Hypothalamus (tissue), 51 donors: ENCODE results near the gene TSLP.

ENCODE experiments used
- DNase-seq, 51 donors: peaks; one replicate each; lab custom pipeline; 2025; lab: John Stamatoyannopoulos, UW

TSLP gene

DNA sequence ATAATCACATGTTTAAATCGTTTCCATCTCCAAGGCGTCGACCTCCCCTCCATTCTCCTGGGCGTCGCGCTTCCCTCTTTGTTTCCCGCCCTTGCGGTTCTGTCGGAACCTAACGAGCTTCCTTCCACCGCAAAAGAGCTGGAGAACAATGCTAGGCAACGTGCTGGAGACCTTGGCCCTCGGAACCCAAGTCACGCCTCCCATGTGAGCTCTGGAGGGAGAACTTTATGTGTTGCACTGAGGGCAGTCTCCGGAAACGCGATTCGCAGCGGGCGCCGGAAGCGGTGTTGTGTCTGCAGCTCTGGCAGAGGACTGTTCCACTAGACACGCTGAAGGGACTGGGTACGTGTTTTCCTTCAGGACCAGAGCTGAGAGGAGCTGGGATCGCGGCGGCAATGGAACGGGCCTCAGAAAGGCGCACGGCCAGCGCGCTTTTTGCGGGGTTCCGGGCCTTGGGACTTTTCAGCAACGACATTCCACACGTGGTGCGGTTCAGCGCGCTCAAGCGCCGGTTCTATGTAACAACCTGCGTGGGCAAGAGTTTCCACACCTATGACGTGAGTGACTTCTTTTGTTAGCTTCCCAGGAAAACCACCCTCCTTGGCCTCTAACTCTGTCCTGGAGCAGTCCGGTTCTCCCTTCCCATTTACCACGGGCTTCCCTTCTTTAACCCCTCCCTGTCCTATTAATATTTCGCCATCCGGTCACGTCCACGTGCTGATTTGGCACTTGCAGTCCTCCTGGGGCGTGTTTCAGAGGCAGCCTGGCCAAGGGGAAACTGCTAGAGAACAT, 20.7 kb downstream of the TSLP start, which contains the start of gene WDR36:
Gene WDR36 (plus strand): TSS at position 287 of the 792 bp plus-strand sequence. CDS start 109 bp downstream, at position 396.
- DNase-seq, result peak; percentile 40 to 96 (median 81)

DNA sequence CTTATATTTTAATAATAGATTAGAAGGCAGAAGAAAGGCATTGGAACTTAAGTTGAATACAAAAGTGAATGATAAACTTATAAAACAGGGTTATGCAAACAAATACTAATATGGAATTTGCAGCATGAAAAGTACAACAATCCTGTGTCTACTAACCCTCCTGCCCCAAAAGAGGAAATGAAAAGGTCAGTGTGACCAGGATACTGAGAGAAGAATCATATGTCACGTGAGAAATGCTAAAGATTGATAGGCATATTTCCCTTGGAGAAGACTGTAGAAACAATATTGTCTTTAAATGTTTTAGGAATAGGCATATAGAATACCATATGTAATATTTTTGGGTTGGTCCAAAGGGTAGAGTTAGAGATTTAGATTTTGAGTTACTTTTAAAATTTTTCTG, 24.5 kb downstream of the TSLP start:
- DNase-seq, result no peak

DNA sequence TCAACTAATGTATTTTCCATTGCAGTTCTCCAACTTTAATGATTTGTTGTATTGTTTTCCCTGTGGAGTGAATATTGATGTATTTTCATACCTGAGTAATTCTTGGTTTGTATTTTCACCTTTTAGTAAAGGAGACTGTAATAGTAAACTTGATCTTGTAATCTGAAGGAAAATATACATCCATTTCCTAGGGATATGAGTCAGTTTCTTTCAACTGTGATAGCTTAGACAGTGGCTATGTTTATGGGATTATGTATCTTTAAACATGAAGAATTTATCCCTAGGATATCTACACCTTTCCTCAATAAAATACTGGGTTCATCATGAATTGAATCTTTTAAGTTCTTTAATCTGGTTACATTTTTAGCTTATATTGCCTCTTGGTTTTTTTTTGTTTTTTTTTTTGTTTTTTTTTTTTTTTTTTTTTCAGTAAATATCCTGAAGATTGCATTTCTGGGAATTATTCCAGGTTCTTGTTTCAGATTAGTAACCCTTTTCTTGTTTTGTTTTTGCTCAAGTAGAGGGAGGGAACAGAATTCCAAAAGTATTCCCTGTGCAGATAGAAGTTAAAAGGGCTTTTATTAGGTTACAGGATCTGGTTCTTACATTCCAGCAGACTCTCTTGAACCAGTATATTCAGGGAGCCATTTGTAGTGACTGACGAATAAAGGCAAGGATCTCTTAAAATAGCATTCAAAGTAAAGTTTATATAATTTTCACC, 27.7 kb downstream of the TSLP start:
- DNase-seq, result no peak

DNA sequence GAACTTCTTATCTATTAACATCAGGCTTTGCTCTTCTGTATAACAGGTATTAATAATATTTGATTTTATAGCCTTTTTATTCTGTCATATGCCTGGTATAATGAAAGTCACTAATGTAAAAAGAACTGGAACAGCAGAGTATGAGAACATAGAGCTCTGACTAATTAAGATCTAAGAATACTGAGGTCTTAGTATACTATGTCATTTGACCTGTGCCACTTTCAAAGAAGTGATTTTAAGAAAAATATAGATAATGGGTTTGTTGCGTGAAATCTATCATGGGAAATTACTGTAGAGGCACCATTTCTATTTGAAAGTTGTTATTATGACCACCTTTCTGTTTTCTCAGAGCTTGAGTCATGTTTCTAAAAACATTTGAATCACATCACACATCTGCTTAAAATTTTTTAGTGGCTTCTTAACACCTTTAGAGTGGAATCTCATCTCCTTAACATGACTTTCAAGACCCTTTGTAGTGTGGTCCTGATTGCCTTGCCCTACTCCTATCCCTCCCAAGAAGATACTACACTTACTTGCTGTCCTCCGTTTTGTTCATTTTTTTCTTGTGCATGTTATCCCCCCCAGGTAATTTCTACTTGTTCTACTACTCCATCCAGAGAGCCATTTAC, 34.9 kb downstream of the TSLP start:
- no peak for DNase-seq

DNA sequence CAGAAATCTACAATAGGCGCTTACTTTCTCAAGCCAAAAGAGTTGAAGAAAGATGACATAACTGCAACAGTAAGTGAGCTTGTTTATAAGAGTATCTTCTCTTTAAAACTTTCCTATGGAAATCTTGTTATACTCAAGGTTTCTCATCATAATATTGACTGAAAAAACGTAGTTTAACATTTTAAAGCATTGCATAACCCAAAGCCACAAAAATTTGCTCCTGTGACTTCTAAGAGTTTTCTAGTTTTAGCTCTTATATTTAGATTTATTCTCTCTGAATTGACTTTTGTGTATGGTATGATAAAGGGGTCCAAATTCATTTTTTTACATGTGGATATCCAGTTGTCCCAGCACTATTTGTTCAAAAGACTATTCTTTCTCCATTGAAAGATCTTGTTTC, 35.9 kb downstream of the TSLP start:
- no peak for DNase-seq

DNA sequence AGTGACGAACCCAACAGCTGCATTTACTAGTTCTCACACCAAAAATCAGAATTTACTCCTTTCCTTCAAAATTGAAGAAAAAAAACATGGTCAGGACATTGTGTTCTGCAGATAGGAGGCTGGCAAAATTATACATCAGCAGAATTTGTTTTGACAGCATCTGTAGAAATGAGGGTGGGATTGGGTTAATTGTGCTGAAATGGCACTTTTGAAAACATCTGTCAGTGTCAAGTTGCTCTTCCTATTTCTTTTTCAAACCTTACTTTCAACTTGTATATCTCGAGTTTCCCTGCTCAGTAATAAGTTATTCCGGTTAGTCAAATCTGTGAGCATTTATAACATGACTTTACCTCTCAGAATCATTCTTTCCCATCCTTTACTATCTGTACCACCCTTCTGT, 40.4 kb downstream of the TSLP start:
- DNase-seq, result no peak

DNA sequence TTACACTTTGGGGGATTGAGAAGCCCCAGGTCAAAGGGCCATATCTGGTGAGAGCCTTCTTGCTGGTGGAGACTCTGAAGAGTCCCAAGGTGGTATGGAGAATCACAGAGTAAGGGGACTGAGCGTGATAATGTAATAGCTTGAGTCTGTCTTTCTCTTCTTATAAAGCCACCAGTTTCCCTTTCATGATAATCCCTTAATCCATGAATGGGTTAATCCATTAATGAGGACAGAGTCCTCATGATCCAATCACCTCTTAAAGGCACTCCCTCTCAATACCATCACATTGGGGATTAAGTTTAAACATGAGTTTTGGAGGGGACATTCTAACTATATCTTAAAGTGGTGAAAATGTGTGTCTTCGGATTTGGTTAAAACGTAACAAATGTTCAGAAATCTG, 42.2 kb downstream of the TSLP start:
- DNase-seq, result no peak

DNA sequence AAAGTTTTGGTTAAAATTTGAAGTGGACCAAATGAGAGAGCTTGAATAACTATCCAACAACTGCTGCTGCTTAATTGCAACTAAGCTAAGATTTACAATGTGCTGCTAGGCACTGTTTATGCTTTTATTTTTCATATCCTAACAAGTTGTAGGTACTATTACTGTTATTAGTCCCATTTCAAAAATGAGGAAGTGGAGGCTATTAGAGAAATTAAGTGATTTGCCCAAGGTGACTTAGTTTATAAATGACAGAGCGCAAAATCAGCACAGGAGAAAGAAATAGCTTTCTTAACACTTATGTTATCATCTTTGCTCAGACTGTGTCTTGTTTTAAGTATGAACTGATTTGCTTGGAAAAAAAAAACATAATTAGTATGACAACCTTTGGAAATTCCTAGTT, 43.7 kb downstream of the TSLP start:
- no peak for DNase-seq

DNA sequence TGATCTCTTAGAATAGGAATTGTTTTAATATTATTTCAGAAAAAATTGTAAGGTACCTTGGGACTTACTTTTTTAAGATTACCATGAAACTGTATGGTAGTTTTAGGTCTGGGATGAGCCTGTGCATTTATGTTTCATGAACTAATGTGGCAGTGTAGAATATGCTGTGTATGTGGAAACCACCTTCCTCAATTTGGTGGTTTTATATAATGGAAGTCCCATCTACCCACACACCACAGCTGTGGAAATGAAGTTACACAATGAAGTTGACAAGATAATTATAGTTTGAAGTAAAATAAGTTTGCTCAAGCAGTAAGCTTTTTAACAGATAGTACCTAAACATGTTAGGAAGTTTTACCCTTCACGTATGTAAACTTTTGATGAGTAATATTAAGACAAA, 45.0 kb downstream of the TSLP start:
- no peak for DNase-seq

DNA sequence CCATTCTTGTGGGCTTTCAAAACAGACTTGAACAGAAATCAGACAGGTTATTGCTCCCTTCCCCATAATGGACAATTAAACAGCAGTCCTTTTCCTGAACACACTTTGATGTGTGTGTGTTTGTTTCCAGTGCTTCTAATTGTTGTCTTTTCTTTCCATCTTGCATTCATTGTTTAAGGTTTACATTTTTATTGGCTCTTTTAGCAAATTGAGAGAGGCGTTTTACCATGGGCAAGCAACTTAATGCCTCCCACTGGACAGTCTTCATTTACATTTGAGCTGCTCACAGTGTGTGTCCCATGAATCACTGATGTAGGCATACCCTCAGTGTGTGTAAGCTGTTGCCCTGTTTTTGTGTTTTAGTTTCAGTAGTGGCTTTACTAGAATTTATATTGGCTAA, 45.6 kb downstream of the TSLP start:
- DNase-seq, result no peak

DNA sequence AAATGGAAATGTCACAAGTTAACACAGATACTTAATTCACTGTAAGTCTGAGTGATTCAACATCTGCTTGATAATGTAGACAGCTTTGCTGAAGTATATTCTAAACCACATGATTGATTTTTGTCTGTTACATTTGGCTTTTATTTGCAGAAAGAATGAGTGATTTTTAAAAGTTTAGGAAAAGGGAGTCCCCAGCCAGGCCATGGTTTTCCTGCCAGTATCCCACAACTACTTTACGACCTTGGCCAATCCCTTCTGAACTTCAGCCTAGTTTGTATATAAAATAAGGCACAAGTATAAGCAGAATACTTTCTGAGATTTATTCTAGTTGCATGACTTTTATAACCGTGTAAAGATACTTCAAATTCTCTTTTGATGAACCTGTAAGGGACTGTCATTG, 47.7 kb downstream of the TSLP start:
- DNase-seq, result no peak

DNA sequence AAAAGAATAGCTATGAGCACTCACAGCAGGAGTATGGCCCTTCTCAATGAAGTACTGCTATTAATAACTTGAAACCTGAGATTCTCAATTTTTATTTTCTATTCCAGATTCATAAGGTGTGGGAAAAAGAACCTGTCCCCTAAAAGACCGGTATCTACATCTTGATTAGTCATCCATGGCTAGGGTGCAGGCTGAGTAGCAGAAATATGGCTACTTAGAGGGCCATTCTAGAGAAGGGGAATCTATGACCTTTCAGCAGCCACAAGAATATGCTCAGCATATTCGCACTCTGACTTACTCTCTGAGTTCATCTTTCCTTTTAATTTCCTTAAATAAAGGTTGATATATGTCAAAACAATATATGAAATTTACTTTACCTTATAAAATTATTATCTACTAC, 48.3 kb downstream of the TSLP start:
- no peak for DNase-seq

DNA sequence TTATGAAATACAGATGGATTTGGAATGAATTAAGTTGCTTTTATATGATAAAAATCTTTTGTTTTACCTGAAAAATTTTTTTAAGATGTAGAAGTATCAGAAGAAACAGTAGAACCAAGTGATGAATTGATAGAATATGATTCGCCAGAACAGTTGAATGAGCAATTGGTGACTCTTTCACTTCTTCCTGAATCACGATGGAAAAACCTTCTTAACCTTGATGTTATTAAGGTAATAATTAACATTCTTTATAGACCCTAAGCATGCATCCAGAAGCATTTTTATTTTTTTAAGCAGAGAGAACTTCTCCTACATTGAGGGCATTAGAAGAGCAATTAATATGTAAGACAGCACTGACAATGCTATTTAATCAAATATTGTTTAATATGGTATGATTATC, 49.4 kb downstream of the TSLP start:
- DNase-seq, result no peak

DNA sequence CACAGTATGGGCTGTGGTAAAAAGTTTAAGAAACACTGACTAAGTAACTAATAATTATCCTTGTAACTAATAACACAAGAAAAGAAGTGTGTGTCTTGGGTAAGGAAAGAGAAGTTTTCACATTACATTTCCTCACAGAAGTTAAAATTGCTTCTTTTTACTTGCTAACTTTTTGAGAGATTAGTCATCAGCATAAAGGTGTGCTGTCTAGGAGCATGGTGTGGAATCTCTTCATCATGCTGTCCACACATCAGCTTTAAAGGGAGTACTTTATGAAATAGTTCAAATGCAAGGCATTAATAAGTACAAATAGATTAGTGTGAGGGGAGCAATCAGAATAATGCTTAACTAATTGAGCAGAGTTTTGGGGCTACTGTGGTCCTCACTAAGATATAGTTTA, 50.4 kb downstream of the TSLP start:
- no peak for DNase-seq

DNA sequence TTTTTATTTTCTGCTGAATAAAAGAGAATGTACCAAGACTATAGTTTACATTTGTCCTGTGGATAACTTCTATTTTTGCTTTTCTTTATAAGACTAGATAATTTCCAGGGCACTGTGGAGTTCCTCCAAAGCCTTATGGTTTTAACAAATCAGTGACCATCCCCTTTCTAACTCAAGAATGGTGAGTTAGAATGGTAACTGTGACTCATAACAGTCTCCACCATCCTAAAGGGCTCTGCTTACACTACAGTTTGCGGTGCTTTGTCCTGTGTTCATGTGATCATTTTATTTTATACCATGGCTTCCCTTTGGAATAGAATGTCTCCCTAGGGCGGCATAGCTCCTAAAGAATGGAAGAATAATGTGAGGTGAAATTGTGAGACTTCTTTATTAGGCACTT, 50.9 kb downstream of the TSLP start:
- no peak for DNase-seq

DNA sequence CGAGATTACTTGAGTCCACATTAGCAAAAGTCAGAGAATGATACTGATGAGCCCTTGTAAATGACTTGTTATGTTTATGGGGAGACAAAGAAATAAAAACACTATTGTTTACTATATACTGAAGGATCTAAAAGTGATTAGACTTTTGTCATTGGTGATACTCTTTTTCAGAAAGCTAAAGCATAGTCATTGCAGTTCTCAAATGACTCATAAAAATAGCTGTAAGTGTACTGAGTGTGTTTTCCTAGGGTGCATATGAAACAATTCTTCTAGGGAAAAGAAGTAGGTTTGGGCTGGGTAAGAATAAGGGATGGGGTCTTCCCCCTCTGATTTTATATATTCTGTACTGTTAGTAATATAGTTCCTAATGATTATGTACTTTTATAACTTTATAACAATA, 53.3 kb downstream of the TSLP start:
- DNase-seq, result no peak

DNA sequence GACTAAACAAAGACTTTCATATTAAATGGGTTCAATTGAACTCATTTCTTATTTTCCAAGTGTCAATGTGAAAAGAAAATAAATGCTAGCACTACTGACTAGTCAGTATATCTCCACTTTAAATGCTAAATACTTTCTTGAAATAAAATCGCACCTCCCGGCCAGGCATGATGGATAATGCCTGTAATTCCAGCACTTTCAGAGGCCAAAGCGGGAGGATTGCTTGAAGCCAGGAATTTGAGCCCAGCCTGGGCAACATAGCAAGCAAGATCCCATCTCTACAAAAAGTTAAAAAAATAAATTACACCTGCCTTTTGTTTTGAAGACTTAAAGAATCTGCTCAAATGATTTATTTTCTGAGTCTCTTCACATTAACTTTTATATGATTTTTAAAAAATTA, 55.4 kb downstream of the TSLP start:
- DNase-seq, result no peak
